Activated CD4-positive, alpha-beta T cell treated with anti-CD3 and anti-CD28 coated beads, Interleukin-2, amount 50 U/mL, for 48 hours (primary cell): Measurements from ENCODE around the gene BRPF1.
"Not testable (repeated sequence)": the region's sequence is repeated elsewhere in the genome, so short reads cannot be mapped to it uniquely, and the experiment has no call there.

Source experiments
- DNase-seq, 2 experiments: peaks; one replicate each; pipeline ENCODE4 v3.0.0-alpha.2; 2020

The BRPF1 gene

DNA sequence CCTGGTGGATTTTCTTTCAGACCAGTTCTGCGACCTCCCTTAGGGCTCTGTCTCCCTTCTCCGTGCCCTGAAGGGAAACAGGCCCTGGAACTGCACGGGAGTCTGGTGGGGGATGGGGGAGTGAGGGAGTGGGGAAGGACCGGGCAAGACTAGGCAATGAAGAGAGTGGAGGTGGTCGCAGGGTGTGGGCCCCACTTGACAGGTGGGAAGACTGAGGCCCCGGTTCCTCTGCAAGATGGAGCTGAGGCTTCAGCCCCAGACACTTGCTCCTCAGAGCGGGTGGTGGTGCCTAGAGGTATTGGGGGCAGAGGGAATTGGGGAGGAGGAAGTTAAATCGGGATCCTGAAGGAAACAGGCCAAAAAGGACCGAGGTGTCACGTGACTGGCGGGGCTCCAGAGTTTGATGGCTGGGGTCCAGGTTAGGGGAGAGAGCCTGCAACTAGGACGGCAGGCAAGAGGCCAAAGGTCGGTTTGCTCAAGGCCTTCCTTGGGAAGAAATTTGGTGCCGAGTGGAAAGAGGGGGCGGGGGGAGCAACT, 38.8 kb downstream of the BRPF1 start:
- DNase-seq, result no peak

DNA sequence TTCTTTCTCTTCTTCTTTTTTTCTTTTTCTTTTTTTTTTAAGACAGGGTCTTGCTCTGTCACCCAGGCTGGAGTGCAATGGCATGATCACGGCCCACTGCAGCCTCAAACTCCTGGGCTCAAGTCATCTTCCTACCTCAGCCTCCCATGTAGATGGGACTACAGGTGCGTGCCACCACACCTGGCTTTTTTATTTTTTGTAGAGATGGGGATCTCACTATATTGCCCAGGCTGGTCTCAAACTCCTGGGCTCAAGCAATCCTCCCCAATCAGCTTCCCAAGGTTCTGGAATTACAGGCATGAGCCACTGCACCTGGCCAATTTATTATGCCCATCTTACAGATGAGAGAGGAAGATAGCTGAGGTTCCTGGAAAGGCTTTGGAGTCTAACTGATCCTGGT, 39.5 kb downstream of the BRPF1 start:
- not testable (repeated sequence) for DNase-seq

DNA sequence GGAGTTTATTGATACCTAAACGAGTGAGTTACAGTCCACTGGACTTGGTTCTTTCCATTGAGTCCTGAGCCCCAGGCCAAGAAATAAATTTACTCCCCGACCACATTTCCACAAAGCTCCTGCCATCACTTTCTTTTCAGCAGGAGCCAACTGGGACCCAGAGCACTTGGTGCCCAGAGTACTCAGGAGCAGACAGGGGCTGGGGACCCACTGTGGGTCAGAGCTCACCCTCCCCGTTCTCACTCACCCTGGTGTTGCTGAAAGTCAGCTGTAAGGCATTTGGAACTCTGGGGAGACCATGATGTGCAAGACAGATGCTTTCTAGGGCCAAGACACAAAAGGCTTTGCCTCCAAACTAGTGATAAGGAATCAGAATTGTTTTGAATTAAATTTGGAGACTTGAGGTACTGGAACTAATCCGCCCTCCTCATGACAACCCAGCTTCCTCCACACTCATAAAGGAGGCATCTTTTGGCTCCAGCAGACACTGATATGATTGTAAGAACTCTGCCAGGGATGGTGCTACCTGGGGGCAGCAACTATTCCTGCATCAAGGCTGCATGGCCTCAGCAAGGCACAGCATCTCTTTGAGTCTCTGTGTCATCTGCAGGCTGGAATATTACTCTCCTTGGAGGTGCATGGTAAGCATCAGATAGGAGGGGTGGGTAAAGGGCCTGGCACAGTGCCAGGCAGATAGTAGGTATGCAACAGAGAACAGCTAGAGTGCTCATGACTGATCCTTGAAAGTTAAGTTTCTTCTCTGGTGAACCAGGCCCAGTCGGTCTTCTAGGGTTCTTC, 45.6 kb downstream of the BRPF1 start:
- DNase-seq, result peak in 1 of 2 experiments; percentile 32

DNA sequence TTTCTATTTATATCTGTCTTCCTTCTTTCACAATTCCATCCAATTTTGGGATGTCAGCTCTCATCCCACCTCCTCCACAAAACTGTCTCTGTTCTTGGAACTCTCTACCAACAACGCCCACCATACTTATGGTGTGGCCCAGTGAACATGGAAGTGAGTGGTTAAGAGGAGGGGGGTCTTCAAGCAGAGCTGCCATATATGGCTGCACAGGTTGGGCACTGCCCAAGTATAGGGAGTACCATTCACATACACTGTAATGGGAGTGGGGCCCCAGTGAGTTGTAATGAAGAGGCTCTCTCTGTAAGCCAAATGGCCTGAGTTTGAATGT, 46.1 kb downstream of the BRPF1 start:
- peak in 1 of 2 experiments; percentile 50 for DNase-seq

- peak; percentile 71 to 78 for DNase-seq
Observed at GRCh38 chr3:9778143-9779074, 46.9 kb downstream of the BRPF1 start.

- no peak for DNase-seq
Observed at GRCh38 chr3:9779075-9779593, 47.6 kb downstream of the BRPF1 start.

DNA sequence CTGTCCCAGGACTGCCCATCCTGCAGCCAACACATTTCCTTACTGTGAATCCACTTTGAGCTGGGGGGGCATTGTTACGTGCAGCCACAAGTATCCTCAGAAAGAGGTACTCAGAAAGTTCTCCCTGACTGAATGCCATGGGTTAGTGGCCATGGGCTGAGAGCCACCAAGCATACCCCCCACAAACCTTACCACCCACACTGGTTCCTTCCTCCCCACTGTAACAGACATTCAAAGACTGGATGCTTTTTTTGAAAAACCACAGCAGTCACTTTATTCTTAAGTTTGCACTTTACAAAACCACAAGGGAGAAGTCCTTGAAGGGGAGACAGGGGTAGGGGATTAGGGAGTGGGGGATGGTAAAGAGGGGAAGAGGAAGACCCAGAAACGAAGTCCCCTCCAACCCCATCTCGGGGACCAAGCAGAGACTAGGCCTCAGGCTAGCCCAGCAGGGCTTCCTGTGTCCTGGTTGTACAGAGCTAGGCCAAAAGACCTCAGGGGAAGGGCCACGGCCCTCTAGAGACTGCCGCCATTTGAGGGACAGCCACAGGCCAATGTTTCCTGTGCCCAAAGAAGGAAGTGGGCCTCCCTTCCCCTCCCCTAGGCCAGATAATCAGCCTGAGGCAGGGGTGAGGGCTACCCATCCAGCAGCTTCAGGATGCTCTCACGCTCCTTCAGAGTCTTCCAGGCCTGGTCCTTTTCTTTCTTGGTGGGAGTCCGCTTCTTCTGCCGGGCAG, 48.4 kb downstream of the BRPF1 start:
- DNase-seq, result peak; percentile 45 to 57

- DNase-seq, result peak in 1 of 2 experiments; percentile 31
Observed at GRCh38 chr3:9780458-9780812, 48.9 kb downstream of the BRPF1 start.

GRCh38 chr3:9780910-9781309, 49.4 kb downstream of the BRPF1 start:
- no peak for DNase-seq

DNA sequence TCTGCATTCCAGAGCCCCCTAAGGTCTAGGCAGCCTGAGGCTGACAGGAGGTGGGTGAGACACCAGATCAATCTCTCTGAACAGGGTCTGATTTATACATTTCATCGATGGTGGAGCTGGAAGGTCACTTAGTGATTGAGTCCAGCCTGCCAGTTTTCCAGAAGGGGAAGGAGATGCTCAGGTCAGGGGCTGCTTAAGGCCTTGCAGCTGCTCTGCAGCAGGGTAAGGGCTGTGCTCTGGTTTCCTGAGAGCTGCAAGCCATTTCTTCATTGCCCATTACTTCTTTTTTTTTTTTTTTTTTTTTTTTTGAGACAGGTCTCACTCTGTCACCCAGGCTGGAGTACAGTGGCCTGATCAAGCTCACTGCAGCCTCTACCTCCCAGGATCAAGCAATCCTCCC, 50.0 kb downstream of the BRPF1 start:
- DNase-seq, result no peak

DNA sequence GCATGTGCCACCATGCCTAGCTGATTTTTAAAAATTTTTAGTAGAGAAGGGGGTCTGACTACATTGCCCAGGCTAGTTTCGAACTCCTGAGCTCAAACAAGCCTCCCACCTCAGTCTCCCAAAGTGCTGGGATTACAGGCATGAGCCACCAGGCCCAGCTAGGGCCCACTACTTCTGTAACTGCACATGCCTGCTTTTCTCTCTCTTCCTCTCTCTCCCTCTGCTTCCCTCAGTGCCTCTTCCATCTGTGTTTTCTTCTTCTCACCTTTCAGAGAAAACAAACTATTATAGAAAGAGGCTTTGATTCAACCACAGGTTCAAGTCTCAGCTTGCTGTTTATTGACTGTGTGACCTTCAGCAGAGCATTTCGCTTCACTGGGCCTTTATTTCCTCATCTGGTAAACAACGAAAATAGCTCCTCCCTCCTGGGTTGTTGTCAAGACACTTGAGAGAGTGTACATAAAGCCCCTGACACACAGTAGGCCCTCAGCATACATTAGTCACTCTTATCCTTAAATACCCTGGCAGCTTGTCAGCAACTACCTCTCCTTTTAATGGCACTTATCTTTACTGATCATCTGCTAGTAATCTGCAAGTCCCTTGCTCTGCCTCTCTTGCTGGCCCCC, 50.6 kb downstream of the BRPF1 start:
- DNase-seq, result no peak

GRCh38 chr3:9782770-9783169, 51.2 kb downstream of the BRPF1 start:
- DNase-seq, result no peak

GRCh38 chr3:9783954-9784353, 52.4 kb downstream of the BRPF1 start:
- DNase-seq, result no peak

- DNase-seq, result no peak
Observed at GRCh38 chr3:9784965-9785364, 53.4 kb downstream of the BRPF1 start.

GRCh38 chr3:9785602-9786001, 54.1 kb downstream of the BRPF1 start:
- DNase-seq, result no peak

- DNase-seq, result no peak
Observed at GRCh38 chr3:9786209-9786739, 54.7 kb downstream of the BRPF1 start.

GRCh38 chr3:9786825-9787669, 55.5 kb downstream of the BRPF1 start:
- DNase-seq, result peak in 1 of 2 experiments; percentile 26

- DNase-seq, result peak in 1 of 2 experiments; percentile 46
Observed at GRCh38 chr3:9787714-9788113, 56.2 kb downstream of the BRPF1 start.

DNA sequence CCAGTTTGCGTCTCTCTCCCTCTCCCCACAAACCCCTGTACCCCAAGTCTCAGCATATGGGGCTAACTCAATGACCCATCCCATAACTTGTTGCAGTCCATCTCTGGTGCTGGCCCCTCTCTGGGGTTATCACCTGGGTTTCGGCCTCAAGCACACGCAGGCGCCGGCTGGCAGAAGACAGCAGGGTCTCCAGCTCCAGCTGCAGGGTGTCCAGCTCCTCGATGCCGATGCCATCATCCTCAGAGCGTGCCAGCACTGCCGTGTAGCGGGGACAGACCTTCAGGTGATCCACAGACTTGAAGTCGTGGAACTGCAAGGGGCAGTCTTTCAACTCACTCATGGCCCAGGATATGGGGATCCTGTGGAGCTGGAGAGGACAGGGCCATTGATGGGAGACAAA, 59.6 kb downstream of the BRPF1 start:
- no peak for DNase-seq

GRCh38 chr3:9791790-9792404, 60.4 kb downstream of the BRPF1 start:
- DNase-seq, result no peak
